ENCODE results near the gene CENPF. TPM values are rescaled to one million over a fixed set of nuclear protein-coding genes. Genes with fewer than 3 reads are reported as not detected.

Gene CENPF
- total RNA-seq, 1 donor from 2014 or later = 8.7 TPM

DNA sequence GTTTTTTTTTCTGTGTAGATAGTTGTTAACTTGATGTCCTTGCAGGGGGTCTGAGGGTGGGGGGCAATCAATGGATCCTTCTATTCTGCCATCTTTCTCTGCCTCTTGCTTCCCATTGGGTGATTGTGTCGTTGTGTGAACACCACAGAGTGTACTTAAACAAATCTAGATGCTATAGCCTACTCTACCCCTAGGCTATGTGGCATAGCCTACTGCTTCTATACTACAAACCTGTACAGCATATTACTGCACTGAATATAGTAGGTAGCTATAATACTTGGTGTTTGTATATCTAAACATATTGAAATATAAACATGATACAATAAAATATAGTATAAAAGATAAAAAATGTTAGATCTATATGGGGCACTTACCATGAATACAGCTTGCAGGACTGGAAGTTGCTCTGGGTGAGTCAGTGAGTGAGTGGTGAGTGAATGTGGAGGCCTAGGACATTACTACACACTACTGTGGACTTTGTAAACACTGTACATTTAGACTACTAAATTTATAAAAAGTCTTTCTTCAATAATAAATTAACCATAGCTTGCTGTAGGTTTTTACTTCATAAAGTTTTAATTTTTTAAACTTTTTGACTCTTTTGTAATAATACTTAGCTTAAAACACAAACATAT lies 105.4 kb downstream of the CENPF start:
- DNase-seq (ENCODE audit: low read depth) = no peak

DNA sequence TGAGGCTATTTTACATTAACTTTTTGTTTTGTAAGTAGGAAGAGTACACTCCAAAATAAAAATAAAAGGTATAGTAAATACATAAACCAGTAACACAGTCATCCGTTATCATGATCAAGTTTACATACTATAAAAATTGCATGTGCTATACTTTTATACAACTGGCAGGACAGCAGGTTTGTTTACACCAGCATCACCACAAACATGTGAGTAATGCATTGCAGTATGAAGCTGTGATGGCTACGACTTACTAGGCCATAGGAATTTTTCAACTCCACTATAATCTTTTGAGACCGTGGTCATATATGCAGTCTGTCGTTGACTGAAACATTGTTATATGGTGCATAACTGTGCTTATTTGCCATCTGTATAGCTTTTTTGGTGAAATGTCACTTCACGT lies 106.2 kb downstream of the CENPF start:
- no peak for DNase-seq (ENCODE audit: low read depth)

GRCh38 chr1:214712737-214713136 lies 109.7 kb downstream of the CENPF start:
- no peak for DNase-seq (ENCODE audit: low read depth)

Other genes with a start within 250 kb of the CENPF start
- 34.7 and 114 TPM in 2 replicates for gene PTPN14, start 51.6 kb upstream of the CENPF start, total RNA-seq